Mammary epithelial cell (primary cell): Measurements from ENCODE around the gene WNT11.

Experiments
- CTCF ChIP-seq, 2 donors: IDR thresholded peaks in 1 of 2; conservative IDR thresholded peaks in 1 of 2; 2 replicates each; pipeline ENCODE4 v1.5.1; 2011 to 2012; ENCODE audit warnings: inconsistent platforms in 2 of 2, low read length in 2 of 2, mild to moderate bottlenecking in 2 of 2, control low read depth in 1 of 2, low read depth in 1 of 2; ENCODE audit not compliant: insufficient read depth in 1 of 2; ENCODE audit errors: extremely low read depth in 1 of 2
- EZH2 ChIP-seq: IDR thresholded peaks from 2 replicates; pipeline ENCODE4 v1.6.1; 2012; ENCODE audit warnings: low read length, inconsistent platforms, borderline replicate concordance

- TF ChIP-seq CTCF (conservative IDR thresholded peaks at IDR 0.05 in 1 of 2, IDR thresholded peaks at IDR 0.05 in 1 of 2; ENCODE audit: extremely low read depth in 1 of 2, insufficient read depth in 1 of 2, low read depth in 1 of 2, low read length in 2 of 2) (no peak), EZH2 (no peak)
Measured at GRCh38 chr11:76209375-76209972, 3.2 kb upstream of the WNT11 start.
